NCI-H748 treated with DMSO at 0.1 percent for 48 hours (cell line): ENCODE results near the gene TBC1D4.
"Not testable (repeated sequence)": the region's sequence is repeated elsewhere in the genome, so short reads cannot be mapped to it uniquely, and the experiment has no call there.

Experiments
- DNase-seq: peaks from one replicate; lab custom pipeline; 2025; lab: John Stamatoyannopoulos, UW

The TBC1D4 gene

GRCh38 chr13:75445717-75446499 lies 36.1 kb downstream of the TBC1D4 start:
- DNase-seq = no peak

DNA sequence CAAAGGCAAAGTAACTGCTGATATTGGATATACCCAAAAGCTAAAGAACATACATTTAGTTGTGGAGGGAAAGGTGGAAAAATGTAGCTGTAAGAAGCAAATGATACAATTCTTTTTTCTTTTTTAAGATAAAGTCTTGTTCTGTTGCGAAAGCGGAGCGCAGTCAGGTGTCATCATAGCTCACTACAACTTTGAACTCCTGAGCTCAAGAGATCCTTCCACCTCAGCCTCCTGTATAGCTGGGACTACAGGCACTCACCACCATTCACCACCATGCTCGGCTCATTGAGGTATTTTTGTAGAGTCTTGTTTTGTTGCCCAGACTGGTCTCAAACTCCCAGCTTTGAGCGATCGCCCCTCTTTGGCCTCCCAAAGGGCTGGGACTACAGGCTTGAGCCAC lies 38.0 kb downstream of the TBC1D4 start:
- no peak for DNase-seq

DNA sequence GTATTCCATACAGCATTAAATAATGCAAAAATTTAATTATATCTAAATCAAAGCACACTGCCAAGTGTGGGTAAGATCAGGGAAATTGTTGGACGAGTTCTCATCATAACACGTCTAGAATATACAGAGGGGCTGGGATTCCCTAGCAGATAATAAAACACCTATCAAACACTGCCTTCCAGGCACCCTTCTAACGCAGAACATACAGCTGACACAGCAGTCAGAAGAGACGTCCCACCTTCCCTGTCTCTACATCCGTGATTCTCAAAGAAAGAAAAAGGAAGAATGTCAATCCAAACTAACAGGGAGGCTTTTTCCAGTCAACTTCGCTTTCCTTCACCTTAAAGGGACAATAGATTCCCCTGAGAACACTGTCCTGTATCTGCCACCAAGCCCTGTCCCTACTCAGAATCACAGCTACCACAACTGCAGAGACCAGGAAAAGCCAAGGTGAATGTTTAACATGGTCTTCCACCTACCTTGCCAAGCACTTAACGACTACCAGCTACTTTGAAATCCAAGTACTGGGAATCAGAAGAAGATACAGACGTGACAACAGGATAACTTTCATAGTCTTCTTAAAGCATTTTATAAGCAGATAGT lies 38.5 kb downstream of the TBC1D4 start:
- no peak for DNase-seq

DNA sequence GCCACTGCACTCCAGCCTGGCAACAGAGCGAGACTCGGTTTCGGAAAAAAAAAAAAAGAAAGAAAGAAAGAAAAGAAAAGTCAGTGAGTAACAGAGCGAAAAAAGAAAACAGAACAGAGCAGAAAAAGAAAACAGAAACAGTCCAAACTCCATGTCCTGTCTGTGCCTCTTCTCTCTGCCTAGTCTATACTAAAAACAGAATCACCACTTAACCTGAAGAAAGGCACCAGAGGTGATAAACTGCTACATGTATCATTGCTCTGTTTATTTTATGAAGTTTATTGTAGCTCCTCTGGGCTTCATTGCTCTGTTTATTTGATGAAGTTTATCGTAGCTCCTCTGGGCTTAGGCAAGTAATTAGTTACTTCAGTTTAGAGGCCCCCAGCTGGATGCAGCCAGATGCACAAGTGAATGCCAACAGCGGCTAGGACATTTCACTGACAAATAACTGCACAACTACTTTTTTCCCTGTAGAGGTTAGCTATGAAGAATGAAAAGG lies 39.2 kb downstream of the TBC1D4 start:
- no peak for DNase-seq

DNA sequence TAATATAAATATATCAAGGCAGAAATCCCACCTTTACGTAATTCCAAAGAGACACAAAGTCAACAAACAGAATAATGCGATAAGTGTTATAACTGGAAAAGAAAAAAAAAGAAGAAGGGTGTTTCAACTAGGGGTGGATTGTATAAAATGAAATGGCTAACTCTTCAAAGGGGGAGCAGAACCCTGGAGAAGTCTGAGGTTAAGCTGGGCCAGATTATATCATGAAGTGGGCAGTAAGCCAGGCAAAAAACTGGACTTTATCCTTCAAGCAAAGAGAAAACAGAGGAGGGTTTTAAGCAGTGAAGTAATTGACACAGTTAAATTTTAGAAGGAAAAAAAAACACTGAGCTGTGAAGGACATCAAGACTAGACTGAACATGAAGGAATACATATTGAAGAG lies 41.9 kb downstream of the TBC1D4 start:
- DNase-seq = no peak

DNA sequence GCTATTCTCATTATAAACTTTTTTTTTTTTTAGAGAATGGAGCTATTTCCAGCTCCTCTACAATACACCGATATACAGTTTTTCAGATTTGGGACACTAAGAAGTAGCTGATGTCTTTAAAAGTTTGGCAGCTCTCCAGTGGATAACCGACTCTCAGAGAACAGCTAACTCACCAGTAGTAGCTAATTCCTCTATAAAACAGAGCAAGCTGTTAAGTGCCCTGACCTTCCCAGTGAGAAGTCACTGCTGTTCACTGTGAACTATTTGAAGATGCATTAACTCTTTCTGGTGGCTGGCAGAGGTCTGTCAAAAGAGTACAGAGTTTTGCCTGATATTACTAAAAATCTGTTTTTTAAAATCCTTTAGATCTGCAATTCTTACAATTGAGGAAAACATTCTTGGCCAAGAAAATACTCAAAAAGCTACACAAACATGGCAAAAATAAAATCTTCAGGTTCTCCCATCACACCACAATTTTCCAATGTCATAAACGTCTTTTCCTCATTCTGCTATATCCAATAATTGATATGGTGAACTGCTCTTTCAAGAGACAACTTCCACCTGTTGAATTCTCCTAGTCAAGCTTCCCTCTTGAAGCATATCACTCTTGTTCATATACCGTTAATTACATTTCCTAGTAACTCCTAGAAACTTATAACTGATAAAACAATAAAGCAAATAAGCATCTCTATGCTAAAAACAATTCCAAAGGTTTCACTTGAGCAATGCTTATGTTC lies 44.2 kb downstream of the TBC1D4 start:
- no peak for DNase-seq

- not testable (repeated sequence) for DNase-seq
Observed at GRCh38 chr13:75434126-75434525, 47.8 kb downstream of the TBC1D4 start.

DNA sequence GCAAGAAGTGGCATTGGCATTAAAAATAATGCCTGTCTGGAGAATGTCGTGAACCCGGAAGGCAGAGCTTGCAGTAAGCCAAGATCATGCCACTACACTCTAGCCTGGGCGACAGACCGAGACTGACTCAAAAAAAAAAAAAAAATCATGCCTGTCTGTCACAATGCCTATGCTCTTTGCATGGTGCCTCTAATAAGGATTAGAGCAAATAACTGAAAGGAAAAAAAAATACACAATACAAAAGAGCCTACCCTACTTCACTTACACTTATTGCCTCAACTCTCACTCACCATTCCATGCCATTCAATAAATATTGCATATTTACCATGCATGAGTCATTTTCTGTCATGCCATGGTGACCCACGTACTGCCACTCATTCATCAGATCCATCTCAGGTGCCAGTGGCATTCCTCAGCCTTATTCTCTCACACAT lies 49.1 kb downstream of the TBC1D4 start:
- DNase-seq = no peak

DNA sequence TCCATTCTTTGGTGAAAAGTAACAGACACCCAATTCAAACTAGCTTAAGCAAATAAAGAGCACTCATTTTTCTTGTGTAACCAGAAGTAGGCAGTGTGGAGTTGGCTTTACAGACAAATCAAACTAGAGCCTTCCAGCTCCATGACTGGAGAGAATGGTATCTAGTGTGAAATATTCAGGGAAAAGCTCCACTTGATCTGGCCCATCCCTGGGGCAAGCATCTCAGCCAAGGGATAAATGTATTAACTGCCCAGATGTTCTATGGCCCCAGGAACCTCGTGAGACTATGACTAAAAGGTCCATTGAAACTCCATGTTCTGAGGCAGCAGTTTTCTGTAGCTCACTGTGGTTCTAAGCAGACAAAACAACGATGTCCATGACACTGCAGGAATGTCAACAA lies 49.9 kb downstream of the TBC1D4 start:
- no peak for DNase-seq

GRCh38 chr13:75430436-75431209 lies 51.3 kb downstream of the TBC1D4 start:
- DNase-seq = no peak

- no peak for DNase-seq
Observed at GRCh38 chr13:75426421-75426820, 55.5 kb downstream of the TBC1D4 start.

DNA sequence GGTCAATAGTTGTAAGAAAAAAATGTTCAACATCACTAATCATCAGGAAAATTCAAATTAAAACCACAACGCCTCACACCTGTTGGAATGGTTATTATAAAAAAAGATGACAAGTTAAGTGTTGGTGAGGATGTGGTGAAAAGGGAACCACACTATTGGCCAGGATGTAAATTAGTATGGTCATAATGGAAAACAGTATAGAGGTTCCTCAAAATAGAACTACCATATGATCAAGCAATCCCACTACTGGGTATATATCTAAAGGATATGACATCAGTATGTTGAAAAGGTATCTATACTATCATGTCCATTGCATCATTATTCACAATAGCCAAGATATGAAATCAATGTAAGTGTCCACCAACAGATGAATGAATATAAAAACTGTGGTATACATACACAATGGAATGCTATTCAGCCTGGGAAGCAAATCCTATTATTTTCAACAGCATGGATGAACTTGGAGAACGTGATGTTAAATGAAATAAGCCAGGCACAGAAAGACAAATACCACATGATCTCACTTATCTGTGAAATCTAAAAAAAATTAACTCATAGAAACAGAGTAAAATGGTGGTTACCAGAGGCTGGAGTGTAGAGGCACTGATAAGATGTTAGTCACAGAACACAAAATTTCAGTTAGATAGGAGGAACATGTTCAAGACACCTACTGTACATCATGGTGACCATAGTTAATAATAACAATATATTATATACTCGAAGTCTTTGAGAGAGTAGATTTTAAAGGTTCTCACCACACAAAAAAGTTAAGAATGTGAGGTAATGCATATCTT lies 56.6 kb downstream of the TBC1D4 start:
- DNase-seq = no peak

DNA sequence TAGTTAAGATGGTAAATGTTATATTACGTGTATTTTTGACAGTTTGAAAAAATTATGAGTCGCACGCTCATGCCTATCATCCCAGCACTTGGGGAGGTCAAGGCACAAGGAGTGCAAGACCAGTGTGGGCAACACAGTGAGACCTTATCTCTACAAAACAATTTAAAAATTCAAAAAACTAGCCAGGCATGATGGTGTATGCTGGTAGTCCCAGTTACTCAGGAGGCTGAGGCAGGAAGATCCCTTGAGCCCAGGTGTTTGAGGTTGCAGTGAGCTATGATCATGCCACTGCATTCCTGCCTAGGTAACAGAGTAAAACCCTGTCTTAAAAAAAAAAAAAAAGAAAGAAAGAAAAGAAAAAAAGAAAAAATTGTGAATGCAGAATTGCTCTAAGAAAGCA lies 58.0 kb downstream of the TBC1D4 start:
- DNase-seq = no peak

- no peak for DNase-seq
Observed at GRCh38 chr13:75422028-75422427, 59.9 kb downstream of the TBC1D4 start.

DNA sequence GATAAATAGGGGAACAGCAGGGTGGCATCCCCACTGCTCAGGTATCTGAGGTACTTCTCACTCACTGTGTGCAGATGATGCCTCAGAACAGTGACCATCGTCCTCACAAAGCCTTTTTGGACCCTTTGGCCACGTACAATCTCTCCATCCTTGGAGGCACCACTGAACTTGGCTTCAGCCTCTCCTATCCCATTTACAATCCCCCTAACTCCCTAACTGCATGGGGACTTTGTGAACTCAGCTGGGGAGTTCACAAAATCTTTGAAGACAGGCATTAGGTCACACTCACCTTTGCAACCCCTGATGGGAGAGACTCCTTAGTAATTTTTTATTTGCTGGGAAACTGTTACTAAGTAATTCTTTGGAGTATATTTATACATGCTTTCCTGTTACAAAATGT lies 60.8 kb downstream of the TBC1D4 start:
- DNase-seq = no peak

- no peak for DNase-seq
Observed at GRCh38 chr13:75419656-75420055, 62.3 kb downstream of the TBC1D4 start.

GRCh38 chr13:75418997-75419396 lies 63.0 kb downstream of the TBC1D4 start:
- DNase-seq = no peak

GRCh38 chr13:75418186-75418843 lies 63.7 kb downstream of the TBC1D4 start:
- no peak for DNase-seq

GRCh38 chr13:75417656-75418055 lies 64.3 kb downstream of the TBC1D4 start:
- DNase-seq = no peak

DNA sequence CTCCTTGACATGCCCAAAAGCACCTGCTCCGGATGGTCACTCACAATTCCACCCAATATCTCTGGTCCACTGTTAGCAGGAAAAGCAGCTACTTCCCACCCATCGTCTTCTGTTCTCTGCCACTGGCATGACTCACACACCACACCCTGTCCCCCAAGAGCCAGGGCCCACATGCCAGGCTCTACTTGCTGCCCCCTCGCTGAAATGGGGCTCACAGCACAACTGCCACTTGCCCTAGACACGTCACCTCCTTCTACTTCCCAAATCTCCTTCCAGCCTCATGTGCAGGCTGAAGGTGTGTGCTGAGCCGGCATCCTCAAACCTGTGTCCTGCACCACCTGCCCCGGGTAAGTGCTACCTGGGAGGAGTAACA lies 65.0 kb downstream of the TBC1D4 start:
- DNase-seq = no peak
